Left kidney (tissue), 2 donors: ENCODE measurements around the gene DPP4. TPM values are rescaled to one million over a fixed set of nuclear protein-coding genes. Genes with fewer than 3 reads are reported as not detected.

Experiments
- DNase-seq: peaks from one replicate; pipeline ENCODE4 v3.0.0-alpha.2; 2013
- polyA plus RNA-seq: library from polyadenylated mRNA; unstranded; fragments of 120-200 nt; gene quantifications from one replicate; pipeline ENCODE4 v1.2.1, GENCODE V29; 2013; ENCODE audit not compliant: insufficient read length

Gene DPP4
- polyA plus RNA-seq, 1 donor, result 168 TPM

GRCh38 chr2:162090109-162090508, 16.1 kb upstream of the DPP4 start:
- no peak for DNase-seq

- DNase-seq, result no peak
Measured at GRCh38 chr2:162086904-162087303, 12.9 kb upstream of the DPP4 start.

GRCh38 chr2:162085090-162085891, 11.3 kb upstream of the DPP4 start:
- no peak for DNase-seq

- DNase-seq, result no peak
Measured at GRCh38 chr2:162084536-162084935, 10.5 kb upstream of the DPP4 start.

- DNase-seq, result no peak
Measured at GRCh38 chr2:162082681-162083080, 8.7 kb upstream of the DPP4 start.

GRCh38 chr2:162082036-162082435, 8.0 kb upstream of the DPP4 start:
- no peak for DNase-seq

GRCh38 chr2:162079514-162079913, 5.5 kb upstream of the DPP4 start:
- DNase-seq, result no peak

GRCh38 chr2:162075689-162076132, 1.7 kb upstream of the DPP4 start:
- no peak for DNase-seq

- DNase-seq, result no peak
Measured at GRCh38 chr2:162074928-162075688, 1.1 kb upstream of the DPP4 start.

- DNase-seq, result no peak
Measured at GRCh38 chr2:162074632-162074895, 549 bp upstream of the DPP4 start.

- no peak for DNase-seq
Measured at GRCh38 chr2:162072976-162073887, 783 bp downstream of the DPP4 start.

GRCh38 chr2:162072181-162072702, 1.8 kb downstream of the DPP4 start:
- no peak for DNase-seq

GRCh38 chr2:162071001-162071400, 3.0 kb downstream of the DPP4 start:
- DNase-seq, result no peak

GRCh38 chr2:162070228-162070936, 3.6 kb downstream of the DPP4 start:
- no peak for DNase-seq

GRCh38 chr2:162069267-162069903, 4.6 kb downstream of the DPP4 start:
- no peak for DNase-seq

- DNase-seq, result no peak
Measured at GRCh38 chr2:162067596-162067995, 6.4 kb downstream of the DPP4 start.

- DNase-seq, result no peak
Measured at GRCh38 chr2:162065767-162066166, 8.2 kb downstream of the DPP4 start.

- DNase-seq, result no peak
Measured at GRCh38 chr2:162063899-162064298, 10.1 kb downstream of the DPP4 start.

- no peak for DNase-seq
Measured at GRCh38 chr2:162063281-162063680, 10.7 kb downstream of the DPP4 start.

- no peak for DNase-seq
Measured at GRCh38 chr2:162062559-162062958, 11.5 kb downstream of the DPP4 start.

- no peak for DNase-seq
Measured at GRCh38 chr2:162061021-162061420, 13.0 kb downstream of the DPP4 start.
